Fibroblast of pulmonary artery (primary cell): ENCODE data around the gene XYLB.

Source experiments
- DNase-seq: peaks from one replicate; pipeline ENCODE4 v3.0.0-alpha.2; 2010; ENCODE audit warnings: low read depth
- H3K4me3 ChIP-seq: replicated peaks from 2 replicates; pipeline ENCODE4 v1.5.1; 2011; ENCODE audit warnings: low read depth, mild to moderate bottlenecking, control low read depth, low read length, moderate library complexity
- TF ChIP-seq, protein P1 (sequence below): IDR thresholded peaks from 2 replicates; pipeline ENCODE4 v1.5.1; 2011; ENCODE audit warnings: mild to moderate bottlenecking, control low read depth, low read length, inconsistent platforms; ENCODE audit errors: missing control alignments

Gene XYLB

DNA sequence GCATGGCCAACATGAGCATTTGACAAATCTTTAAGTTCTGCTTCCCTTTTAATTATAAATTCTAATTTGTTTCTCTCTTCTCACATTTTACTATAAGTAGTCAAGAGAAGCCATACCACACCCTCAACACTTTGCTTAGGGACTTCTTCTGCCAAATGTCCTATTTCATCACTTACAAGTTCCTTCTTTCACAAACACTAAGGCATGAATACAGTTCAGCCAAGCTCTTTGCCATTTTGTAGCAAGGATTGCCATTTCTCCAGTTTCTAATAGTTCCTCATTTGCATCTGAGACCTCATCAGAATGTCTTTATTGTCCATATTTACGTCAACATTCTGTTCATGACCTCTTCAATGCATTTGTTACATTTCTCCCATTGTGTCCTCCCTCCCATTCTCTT, 35.1 kb upstream of the XYLB start:
- TF ChIP-seq, protein P1, sequence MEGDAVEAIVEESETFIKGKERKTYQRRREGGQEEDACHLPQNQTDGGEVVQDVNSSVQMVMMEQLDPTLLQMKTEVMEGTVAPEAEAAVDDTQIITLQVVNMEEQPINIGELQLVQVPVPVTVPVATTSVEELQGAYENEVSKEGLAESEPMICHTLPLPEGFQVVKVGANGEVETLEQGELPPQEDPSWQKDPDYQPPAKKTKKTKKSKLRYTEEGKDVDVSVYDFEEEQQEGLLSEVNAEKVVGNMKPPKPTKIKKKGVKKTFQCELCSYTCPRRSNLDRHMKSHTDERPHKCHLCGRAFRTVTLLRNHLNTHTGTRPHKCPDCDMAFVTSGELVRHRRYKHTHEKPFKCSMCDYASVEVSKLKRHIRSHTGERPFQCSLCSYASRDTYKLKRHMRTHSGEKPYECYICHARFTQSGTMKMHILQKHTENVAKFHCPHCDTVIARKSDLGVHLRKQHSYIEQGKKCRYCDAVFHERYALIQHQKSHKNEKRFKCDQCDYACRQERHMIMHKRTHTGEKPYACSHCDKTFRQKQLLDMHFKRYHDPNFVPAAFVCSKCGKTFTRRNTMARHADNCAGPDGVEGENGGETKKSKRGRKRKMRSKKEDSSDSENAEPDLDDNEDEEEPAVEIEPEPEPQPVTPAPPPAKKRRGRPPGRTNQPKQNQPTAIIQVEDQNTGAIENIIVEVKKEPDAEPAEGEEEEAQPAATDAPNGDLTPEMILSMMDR: no peak
- no peak overlapping the region for H3K4me3 ChIP-seq
- no peak for DNase-seq

DNA sequence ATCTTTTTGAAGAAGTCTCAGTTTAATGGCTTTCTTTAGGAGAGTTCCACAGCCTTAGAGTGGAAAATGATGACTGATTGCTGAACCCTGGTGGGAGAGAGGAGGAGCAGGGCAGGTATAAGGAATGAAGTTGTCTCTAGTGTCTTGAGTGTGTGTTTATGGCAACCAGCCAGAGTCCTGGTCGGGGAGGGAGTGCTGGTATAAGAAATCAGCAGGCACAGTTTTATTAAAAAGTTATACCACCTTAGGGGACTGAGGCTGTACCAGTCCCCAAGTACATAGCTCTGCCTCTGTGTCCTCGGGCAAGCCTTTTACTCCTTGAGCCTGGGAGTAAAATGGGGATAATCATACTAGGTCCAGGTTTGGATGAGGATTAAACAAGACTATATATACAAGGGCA, 34.6 kb upstream of the XYLB start:
- TF ChIP-seq, protein P1: no peak
- no peak for DNase-seq
- H3K4me3 ChIP-seq: no peak overlapping the region

DNA sequence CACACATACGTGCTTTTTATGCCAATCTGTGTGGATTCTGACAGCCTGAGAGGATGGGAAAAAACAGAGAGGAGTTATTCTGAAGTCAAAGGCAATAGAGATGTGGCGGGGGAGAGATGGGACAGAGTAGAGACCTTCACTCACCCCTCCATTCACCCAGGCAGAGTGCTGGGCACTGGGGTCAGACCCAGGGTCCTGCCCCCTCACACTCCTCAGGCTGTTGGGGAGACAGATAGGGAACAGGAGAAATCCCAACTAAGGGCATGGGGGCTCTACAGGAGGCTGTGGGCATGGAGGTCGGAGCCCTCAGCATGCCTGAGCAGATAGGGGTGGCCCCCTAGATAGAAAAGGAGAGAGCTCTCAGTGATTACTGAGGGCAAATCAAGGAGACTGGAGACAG, 34.2 kb upstream of the XYLB start:
- no peak for DNase-seq
- TF ChIP-seq, protein P1: no peak
- H3K4me3 ChIP-seq: no peak overlapping the region

DNA sequence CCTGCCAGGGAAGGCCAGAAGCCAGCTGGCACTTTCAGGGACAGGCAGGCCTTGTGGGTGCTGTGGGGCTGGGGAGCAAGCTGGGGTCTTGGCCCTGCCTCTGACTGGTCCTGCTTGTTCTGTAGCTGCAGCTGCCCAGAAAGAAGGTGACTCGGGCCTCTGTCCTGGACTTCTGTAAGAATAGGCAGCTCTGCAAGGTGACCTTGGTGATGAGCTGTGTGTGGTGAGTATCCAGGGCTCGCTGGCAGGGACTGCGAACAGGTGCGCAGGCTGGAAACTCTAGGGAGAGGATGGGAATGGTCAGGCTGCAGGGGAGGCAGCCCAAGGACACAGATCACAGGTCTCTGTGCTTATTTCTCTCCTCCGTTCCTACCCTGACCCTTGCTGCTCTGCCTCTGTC, 33.3 kb upstream of the XYLB start:
- no peak for DNase-seq
- no peak overlapping the region for H3K4me3 ChIP-seq
- TF ChIP-seq, protein P1: no peak

DNA sequence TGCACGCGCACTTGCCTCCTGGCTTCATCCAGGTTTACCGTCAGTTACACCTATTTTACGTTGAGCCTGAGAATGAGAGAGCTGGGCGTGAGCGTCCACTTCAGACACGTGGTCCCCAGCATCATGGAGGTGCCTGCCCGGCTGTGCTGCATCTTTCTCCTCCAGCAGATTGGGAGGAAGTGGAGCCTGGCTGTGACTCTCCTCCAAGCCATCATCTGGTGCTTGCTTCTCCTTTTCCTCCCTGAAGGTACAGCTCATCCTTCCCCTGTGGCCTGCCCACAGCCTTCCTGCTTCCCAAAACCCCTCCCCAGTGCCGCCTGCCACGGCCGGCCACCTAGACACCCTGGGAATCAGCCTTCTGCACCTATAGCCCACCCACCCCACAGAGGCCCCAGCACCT, 32.9 kb upstream of the XYLB start:
- no peak for DNase-seq
- TF ChIP-seq, protein P1: no peak
- no peak overlapping the region for H3K4me3 ChIP-seq

DNA sequence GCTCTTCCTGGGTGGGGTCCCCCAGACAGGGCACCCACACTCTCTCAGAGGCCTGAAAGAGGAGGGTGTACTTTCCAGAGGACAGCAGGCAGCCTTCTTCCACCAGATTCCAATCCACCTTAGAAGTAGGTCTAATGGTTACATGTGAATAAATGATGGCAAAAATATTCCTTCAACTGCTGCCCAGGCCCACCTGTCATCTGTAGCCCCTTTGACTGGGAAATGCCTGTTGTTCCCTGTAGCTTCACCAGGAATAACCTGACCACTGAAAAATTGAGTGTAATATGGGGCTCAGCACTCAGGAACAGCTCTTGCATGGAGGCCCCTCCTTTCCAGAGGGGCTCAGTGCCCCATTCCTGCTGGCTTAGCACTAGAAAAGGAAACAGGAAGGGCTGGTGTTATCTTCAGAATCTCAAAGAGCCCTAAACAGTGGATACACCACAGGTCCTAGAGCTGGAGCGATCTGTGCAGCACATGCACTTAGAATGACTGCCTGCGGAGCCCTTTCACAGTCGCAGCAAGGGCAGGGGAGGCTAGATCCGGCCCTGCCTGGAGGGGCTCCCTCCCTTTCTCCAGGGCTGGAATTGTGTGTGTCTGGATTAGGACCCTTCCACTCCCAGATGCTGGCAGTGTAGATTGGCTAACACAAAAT, 32.3 kb upstream of the XYLB start:
- DNase-seq: no peak
- TF ChIP-seq, protein P1: no peak
- no peak overlapping the region for H3K4me3 ChIP-seq
